Measurements from ENCODE around the gene KCNJ6. TPM values are rescaled to one million over a fixed set of nuclear protein-coding genes. Genes with fewer than 3 reads are reported as not detected.

KCNJ6 gene
- total RNA-seq, 1 donor from 2014 or later = not detected

- no peak for TF ChIP-seq EZH2phosphoT487 (IDR thresholded peaks at IDR 0.05)
- TF ChIP-seq CTCF (IDR thresholded peaks at IDR 0.05) = no peak
- no peak for TF ChIP-seq EZH2 (IDR thresholded peaks at IDR 0.05)
- no peaks in the 10 kb centered on the region for H3K36me3 Mint-ChIP-seq
- H4K20me1 ChIP-seq (ENCODE audit: low read depth) = no peaks in the 10 kb centered on the region
- H3K79me2 ChIP-seq (ENCODE audit: low read depth) = no peaks in the 10 kb centered on the region
- no peaks in the 10 kb centered on the region for H3K9me3 ChIP-seq (ENCODE audit: low read depth)
- H3K4me1 ChIP-seq = no peaks in the 10 kb centered on the region
- no peak for DNase-seq (ENCODE audit: low spot score)
- H3K4me3 ChIP-seq = no peak overlapping the region
- no peaks in the 10 kb centered on the region for H3F3A ChIP-seq (ENCODE audit: low read depth)
- no peak overlapping the region for H2AFZ ChIP-seq (replicated peaks)
- no peak overlapping the region for H3K27ac ChIP-seq
- H3K4me3 Mint-ChIP-seq = no peak overlapping the region
- H3K9me3 Mint-ChIP-seq = peaks cover 5% of the 10 kb centered on the region
- no peaks in the 10 kb centered on the region for H3K36me3 ChIP-seq
- H3K27me3 Mint-ChIP-seq (ENCODE audit: insufficient read depth, low read depth) = peaks cover 5% of the 10 kb centered on the region
- H3K4me2 ChIP-seq = no peak overlapping the region
- H3K4me1 Mint-ChIP-seq = no peaks in the 10 kb centered on the region
- H3K27ac Mint-ChIP-seq = no peak overlapping the region
- no peak overlapping the region for H3K9ac ChIP-seq
- H3K27me3 ChIP-seq = no peaks in the 10 kb centered on the region
Observed at GRCh38 chr21:37688952-37689659, 227.2 kb downstream of the KCNJ6 start.

- Mint-ChIP-seq H3K9me3 (peaks cover 5% of the 10 kb centered on the region), H3K4me3 (no peak overlapping the region), H3K4me1 (peaks cover 3% of the 10 kb centered on the region), H3K36me3 (no peaks in the 10 kb centered on the region), H3K27ac (no peak overlapping the region), H3K27me3 (ENCODE audit: insufficient read depth, low read depth) (peaks cover 6% of the 10 kb centered on the region)
- H3K79me2 ChIP-seq (ENCODE audit: low read depth) = no peaks in the 10 kb centered on the region
- no peak overlapping the region for H3K9ac ChIP-seq
- no peaks in the 10 kb centered on the region for H4K20me1 ChIP-seq (ENCODE audit: low read depth)
- no peak overlapping the region for H3K4me2 ChIP-seq
- peaks cover 10% of the 10 kb centered on the region for H3K4me1 ChIP-seq
- H3K27ac ChIP-seq = no peak overlapping the region
- no peaks in the 10 kb centered on the region for H3K9me3 ChIP-seq (ENCODE audit: low read depth)
- DNase-seq (ENCODE audit: low spot score) = no peak
- no peak overlapping the region for H3K4me3 ChIP-seq
- TF ChIP-seq CTCF (IDR thresholded peaks at IDR 0.05) = no peak
- TF ChIP-seq EZH2phosphoT487 (IDR thresholded peaks at IDR 0.05) = no peak
- no peak for TF ChIP-seq EZH2 (IDR thresholded peaks at IDR 0.05)
- no peaks in the 10 kb centered on the region for H3K27me3 ChIP-seq
- peak overlapping the region; percentile 56 for H2AFZ ChIP-seq (replicated peaks)
- no peaks in the 10 kb centered on the region for H3F3A ChIP-seq (ENCODE audit: low read depth)
- no peaks in the 10 kb centered on the region for H3K36me3 ChIP-seq
Observed at GRCh38 chr21:37686991-37687810, 229.1 kb downstream of the KCNJ6 start.

GRCh38 chr21:37684547-37684946, 231.7 kb downstream of the KCNJ6 start:
- H3K4me3 ChIP-seq = no peak overlapping the region
- H3K27ac Mint-ChIP-seq = no peak overlapping the region
- H3K9me3 Mint-ChIP-seq = peaks cover 5% of the 10 kb centered on the region
- no peaks in the 10 kb centered on the region for H3K36me3 Mint-ChIP-seq
- H3K27me3 Mint-ChIP-seq (ENCODE audit: insufficient read depth, low read depth) = peaks cover 9% of the 10 kb centered on the region
- H3K4me2 ChIP-seq = no peak overlapping the region
- no peak overlapping the region for H3K9ac ChIP-seq
- H3F3A ChIP-seq (ENCODE audit: low read depth) = no peaks in the 10 kb centered on the region
- H3K4me3 Mint-ChIP-seq = no peak overlapping the region
- no peak for DNase-seq (ENCODE audit: low spot score)
- no peaks in the 10 kb centered on the region for H3K36me3 ChIP-seq
- H4K20me1 ChIP-seq (ENCODE audit: low read depth) = no peaks in the 10 kb centered on the region
- no peaks in the 10 kb centered on the region for H3K79me2 ChIP-seq (ENCODE audit: low read depth)
- no peaks in the 10 kb centered on the region for H3K27me3 ChIP-seq
- H2AFZ ChIP-seq (replicated peaks) = no peak overlapping the region
- TF ChIP-seq EZH2phosphoT487 (IDR thresholded peaks at IDR 0.05) = no peak
- no peaks in the 10 kb centered on the region for H3K9me3 ChIP-seq (ENCODE audit: low read depth)
- no peak overlapping the region for H3K27ac ChIP-seq
- peaks cover 10% of the 10 kb centered on the region for H3K4me1 ChIP-seq
- H3K4me1 Mint-ChIP-seq = peaks cover 3% of the 10 kb centered on the region

- H3K9me3 Mint-ChIP-seq = peaks cover 5% of the 10 kb centered on the region
- no peak overlapping the region for H3K4me3 ChIP-seq
- H3K27me3 ChIP-seq = no peaks in the 10 kb centered on the region
- H2AFZ ChIP-seq (replicated peaks) = no peak overlapping the region
- no peak overlapping the region for H3K9ac ChIP-seq
- no peak overlapping the region for H3K27ac ChIP-seq
- no peak overlapping the region for H3K27ac Mint-ChIP-seq
- no peak for DNase-seq (ENCODE audit: low spot score)
- no peaks in the 10 kb centered on the region for H3K79me2 ChIP-seq (ENCODE audit: low read depth)
- H3K4me3 Mint-ChIP-seq = no peak overlapping the region
- no peak for TF ChIP-seq CTCF (IDR thresholded peaks at IDR 0.05)
- no peak for TF ChIP-seq EZH2phosphoT487 (IDR thresholded peaks at IDR 0.05)
- no peak for TF ChIP-seq EZH2 (IDR thresholded peaks at IDR 0.05)
- peaks cover 10% of the 10 kb centered on the region for H3K4me1 ChIP-seq
- H3K27me3 Mint-ChIP-seq (ENCODE audit: insufficient read depth, low read depth) = peaks cover 9% of the 10 kb centered on the region
- peaks cover 3% of the 10 kb centered on the region for H3K4me1 Mint-ChIP-seq
- no peaks in the 10 kb centered on the region for H3K36me3 Mint-ChIP-seq
- H3K9me3 ChIP-seq (ENCODE audit: low read depth) = no peaks in the 10 kb centered on the region
- H3K4me2 ChIP-seq = no peak overlapping the region
- no peaks in the 10 kb centered on the region for H3F3A ChIP-seq (ENCODE audit: low read depth)
- no peaks in the 10 kb centered on the region for H3K36me3 ChIP-seq
- no peaks in the 10 kb centered on the region for H4K20me1 ChIP-seq (ENCODE audit: low read depth)
Observed at GRCh38 chr21:37684115-37684493, 232.2 kb downstream of the KCNJ6 start.
